HG03159 (cell line): ENCODE measurements around the gene VPS54.
A peak's percentile ranks its signal among the peaks of the same experiment; 100 is the strongest.
"Not testable (repeated sequence)": the region's sequence is repeated elsewhere in the genome, so short reads cannot be mapped to it uniquely, and the experiment has no call there.

Experiments
- ATAC-seq: cut with Tn5 transposase; IDR thresholded peaks from one replicate; pipeline ENCODE4 v1.9.1; 2021; ENCODE audit warnings: mild to moderate bottlenecking, moderate library complexity; ENCODE audit not compliant: unreplicated experiment

The VPS54 gene

GRCh38 chr2:63994329-63995070 is 24.7 kb downstream of the VPS54 start:
- not testable (repeated sequence) for ATAC-seq

- no peak for ATAC-seq
Observed at GRCh38 chr2:63993871-63994270, 25.4 kb downstream of the VPS54 start.

- not testable (repeated sequence) for ATAC-seq
Observed at GRCh38 chr2:63993130-63993584, 26.1 kb downstream of the VPS54 start.

- ATAC-seq, result no peak
Observed at GRCh38 chr2:63992061-63992685, 27.1 kb downstream of the VPS54 start.

GRCh38 chr2:63991173-63991999 is 27.8 kb downstream of the VPS54 start:
- not testable (repeated sequence) for ATAC-seq

GRCh38 chr2:63990072-63990471 is 29.2 kb downstream of the VPS54 start:
- ATAC-seq, result no peak

GRCh38 chr2:63988842-63989436 is 30.3 kb downstream of the VPS54 start:
- ATAC-seq, result not testable (repeated sequence)

GRCh38 chr2:63984606-63985359 is 34.4 kb downstream of the VPS54 start:
- ATAC-seq, result no peak

- ATAC-seq, result peak; percentile 42
Observed at GRCh38 chr2:63983986-63984605, 35.1 kb downstream of the VPS54 start.

- ATAC-seq, result no peak
Observed at GRCh38 chr2:63982335-63982734, 36.9 kb downstream of the VPS54 start.

- no peak for ATAC-seq
Observed at GRCh38 chr2:63981702-63982103, 37.5 kb downstream of the VPS54 start.

- ATAC-seq, result no peak
Observed at GRCh38 chr2:63980794-63981193, 38.4 kb downstream of the VPS54 start.

- ATAC-seq, result peak; percentile 93
Observed at GRCh38 chr2:63977904-63978303, 41.3 kb downstream of the VPS54 start.

- no peak for ATAC-seq
Observed at GRCh38 chr2:63976125-63976510, 43.1 kb downstream of the VPS54 start.

GRCh38 chr2:63975437-63976124 is 43.6 kb downstream of the VPS54 start:
- no peak for ATAC-seq

GRCh38 chr2:63975036-63975435 is 44.2 kb downstream of the VPS54 start:
- not testable (repeated sequence) for ATAC-seq

GRCh38 chr2:63962186-63962585 is 57.0 kb downstream of the VPS54 start:
- no peak for ATAC-seq

- no peak for ATAC-seq
Observed at GRCh38 chr2:63950414-63950813, 68.8 kb downstream of the VPS54 start.

- ATAC-seq, result no peak
Observed at GRCh38 chr2:63942788-63943187, 76.4 kb downstream of the VPS54 start.
